NCI-H1417 treated with DMSO at 0.1 percent for 48 hours (cell line): Measurements from ENCODE around the gene TALDO1.
"Not testable (repeated sequence)": the region's sequence is repeated elsewhere in the genome, so short reads cannot be mapped to it uniquely, and the experiment has no call there.

ENCODE experiments used
- DNase-seq: peaks from one replicate; lab custom pipeline; 2025; lab: John Stamatoyannopoulos, UW

Gene TALDO1

DNA sequence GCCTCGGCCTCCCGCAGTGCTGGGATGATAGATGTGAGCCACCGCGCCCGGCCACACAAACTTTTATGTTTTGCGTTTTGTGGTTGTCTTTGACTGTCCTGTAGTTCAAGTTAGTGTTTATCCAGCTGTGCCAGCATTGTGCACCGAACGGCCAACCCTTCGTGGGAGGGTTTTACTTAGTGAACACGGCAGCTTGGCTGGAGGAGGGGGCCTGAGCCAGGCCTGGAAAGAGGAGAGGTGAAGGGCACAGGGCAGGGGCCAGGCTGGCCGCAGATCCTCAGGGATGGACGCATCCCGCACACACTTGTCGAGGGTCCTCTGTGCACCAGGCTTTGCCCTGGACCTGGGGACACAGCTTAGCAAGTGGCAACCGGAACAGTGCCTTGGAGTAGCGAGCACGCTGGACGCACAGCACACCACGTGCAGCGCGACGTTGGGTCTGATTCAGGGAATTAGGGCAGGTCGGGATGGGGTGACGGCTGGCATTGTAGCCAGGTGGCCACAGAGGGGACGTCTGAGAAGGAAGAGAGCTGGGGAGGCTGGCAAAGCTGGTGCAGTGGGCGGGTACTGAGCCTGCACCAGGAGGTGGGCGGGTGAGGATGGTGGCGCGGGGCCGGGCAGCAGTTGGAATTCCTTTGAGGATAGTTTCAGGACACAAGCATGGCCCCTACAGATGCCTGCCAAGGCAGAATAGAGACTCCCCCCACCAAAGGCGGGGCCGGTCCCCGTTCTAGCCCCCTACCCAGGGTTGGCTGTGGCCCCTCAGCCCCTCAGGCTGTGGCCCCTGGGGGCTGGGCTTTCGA is 27.8 kb upstream of the TALDO1 start:
- no peak for DNase-seq

- no peak for DNase-seq
Measured at GRCh38 chr11:720017-720641, 27.1 kb upstream of the TALDO1 start.

GRCh38 chr11:720642-721246 is 26.5 kb upstream of the TALDO1 start:
- no peak for DNase-seq

DNA sequence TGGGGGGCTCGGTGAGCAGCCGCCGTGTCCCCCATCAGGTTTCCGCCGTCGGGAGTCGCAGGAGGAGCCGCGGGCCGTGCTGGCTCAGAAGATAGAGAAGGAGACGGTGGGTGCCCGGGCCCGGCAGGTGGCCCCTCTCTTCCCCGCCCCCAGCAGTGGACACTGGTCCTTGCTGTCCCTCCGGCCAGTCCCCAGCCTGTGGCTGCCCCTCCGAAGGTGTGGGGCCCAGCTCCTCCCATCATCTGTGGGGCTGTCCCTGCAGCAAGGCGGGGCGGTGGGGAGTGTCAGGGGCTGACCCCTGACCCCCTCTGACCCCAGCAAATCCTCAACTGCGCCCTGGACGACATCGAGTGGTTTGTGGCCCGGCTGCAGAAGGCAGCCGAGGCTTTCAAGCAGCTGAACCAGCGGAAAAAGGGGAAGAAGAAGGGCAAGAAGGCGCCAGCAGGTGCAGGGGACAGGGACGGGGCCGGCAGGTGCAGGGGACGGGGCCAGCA is 26.0 kb upstream of the TALDO1 start:
- no peak for DNase-seq

DNA sequence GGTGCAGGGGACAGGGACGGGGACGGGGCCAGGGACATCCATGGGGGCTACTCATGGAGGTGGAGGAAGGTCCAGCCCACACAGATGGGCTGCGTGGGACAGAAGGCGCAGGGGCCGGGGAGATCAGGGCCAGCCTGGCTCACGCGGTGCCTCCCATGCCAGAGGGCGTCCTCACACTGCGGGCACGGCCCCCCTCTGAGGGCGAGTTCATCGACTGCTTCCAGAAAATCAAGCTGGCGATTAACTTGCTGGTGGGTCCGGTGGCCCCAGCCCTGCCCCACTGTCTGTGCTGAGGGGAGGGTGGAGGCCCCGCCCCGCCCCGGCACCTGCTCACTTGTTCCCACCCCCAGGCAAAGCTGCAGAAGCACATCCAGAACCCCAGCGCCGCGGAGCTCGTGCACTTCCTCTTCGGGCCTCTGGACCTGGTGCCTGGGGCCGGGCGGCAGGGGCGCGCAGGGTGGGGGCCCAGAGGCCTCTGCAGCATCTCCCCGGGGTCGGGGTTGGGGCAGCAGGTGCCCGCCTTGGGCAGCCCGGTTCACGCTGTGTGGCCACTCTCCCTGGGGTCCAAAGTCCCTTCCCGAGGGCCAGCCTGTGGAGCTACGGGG is 25.4 kb upstream of the TALDO1 start:
- no peak for DNase-seq

- DNase-seq = no peak
Measured at GRCh38 chr11:722346-722811, 24.9 kb upstream of the TALDO1 start.

GRCh38 chr11:723120-723883 is 24.0 kb upstream of the TALDO1 start:
- no peak for DNase-seq

GRCh38 chr11:724049-724777 is 23.1 kb upstream of the TALDO1 start:
- no peak for DNase-seq

GRCh38 chr11:724778-725386 is 22.4 kb upstream of the TALDO1 start:
- no peak for DNase-seq

- DNase-seq = no peak
Measured at GRCh38 chr11:725624-726202, 21.6 kb upstream of the TALDO1 start.

GRCh38 chr11:726278-727220 is 20.7 kb upstream of the TALDO1 start:
- DNase-seq = no peak

- no peak for DNase-seq
Measured at GRCh38 chr11:727281-727701, 20.0 kb upstream of the TALDO1 start.

DNA sequence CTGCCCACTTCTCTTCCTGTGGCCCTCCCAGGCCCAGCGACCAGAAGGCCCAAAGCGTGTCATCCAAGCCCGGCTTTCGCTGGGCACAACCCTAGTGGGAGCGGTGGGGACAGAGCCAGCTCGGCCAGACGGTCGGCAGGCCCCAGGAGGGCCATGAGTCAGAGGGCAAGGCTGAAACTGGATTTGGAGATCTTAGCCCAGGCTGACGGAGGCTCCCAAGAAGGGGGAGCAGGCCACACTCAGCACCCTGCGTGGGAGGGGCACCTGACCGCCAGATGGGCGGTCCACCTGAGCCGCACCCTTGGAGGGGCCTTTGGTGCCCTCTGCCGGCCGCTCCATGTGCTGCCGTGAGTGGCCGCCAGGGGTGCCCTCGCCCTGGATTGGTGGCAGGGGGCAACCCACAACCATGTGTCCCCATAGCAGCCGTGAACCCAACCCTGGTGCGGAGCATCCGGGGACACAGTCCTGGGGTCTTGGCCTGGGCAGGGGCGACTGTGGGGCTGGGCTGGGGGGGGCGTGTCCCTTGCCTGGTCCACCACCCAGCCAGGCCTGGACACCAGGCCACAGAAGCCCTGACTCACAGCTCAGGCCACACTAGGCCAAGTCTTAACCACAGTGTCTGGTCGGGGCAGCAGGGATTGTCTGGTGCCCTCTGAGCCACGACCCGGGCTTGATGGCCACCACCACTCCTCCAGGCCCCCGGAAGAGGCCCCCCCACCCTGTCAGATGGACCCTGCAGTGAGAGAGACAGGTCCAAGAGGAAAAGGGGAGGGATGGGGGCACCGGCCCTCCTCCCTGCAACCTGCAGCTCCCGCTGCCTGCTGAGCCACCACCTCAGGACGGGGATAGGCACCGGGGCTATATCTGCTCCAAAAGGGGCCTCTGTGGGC is 19.2 kb upstream of the TALDO1 start:
- DNase-seq = no peak

DNA sequence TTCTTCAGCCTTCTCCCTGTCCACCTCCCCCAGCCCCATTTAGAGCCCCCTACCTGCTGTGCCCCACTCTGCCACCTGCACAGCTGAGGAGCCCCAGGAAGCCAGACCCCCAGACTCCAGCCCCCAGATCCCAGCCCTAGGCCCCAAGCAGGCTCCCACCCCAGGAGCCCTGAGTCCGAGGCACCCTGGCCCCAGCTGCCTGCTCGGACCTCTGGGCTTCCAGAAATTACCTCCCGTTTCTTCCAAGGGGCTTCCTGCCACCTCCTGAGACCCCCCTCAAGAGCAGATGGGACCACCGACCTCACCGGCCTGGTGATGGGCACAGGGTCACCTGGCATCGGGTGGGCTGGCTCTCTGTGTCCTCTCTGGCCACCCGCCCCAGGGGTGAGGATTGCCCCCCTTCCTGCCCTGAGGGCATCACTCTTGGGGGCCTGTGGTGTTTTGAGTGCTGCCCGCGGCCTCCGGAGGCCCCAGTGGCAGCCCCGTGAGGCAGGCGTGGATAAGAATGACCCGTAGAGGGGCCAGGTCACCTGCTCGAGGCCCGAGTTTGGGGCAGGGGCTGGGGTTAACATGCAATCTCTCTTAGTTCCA is 18.3 kb upstream of the TALDO1 start:
- no peak for DNase-seq

DNA sequence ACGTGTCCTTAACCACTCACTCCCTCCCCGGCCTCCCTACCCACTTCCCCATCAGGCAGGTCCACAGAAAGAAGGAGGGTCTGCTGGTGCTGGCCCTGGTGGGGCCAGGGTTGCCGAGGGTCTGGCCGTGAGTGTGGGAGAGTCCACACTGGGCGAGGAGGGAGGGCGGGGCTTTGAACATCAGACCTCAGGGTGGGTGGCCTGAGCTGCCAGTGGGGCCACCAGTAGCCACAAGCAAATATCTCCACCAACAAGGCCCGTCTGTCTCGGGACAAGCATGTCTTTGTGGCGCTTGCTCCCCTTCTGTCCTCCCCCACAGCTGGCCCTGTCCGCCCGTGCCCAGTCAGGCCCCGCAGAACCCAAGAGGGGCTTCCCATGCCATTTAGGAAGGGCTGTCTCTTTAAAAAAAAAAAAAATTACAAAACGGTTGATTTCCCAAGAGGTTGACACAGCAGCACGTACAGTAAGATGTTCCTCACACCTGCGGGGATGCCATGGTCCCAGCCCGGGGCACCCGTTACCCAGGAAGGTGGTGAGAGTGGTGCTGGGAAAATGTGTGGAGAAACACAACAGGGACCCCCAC is 17.7 kb upstream of the TALDO1 start:
- DNase-seq = no peak

DNA sequence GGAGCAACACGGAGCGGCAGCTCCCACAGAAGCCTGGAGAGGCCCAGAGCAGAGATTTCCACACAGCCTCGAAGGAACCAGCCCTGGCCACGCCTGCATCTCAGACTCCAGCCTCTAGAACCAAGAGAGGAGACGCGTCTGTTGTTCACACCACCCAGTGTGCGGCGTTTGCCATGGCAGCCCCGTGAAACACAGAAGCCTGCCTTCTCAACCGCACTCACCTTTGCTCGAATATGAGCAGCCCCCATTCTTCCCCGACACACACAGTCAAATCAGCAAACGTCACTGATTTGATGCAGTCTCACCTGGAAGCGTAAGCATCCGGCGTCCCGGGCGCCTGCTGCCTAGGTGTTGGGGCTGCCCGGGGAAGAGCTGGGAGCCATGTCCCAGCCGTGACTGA is 14.2 kb upstream of the TALDO1 start:
- DNase-seq = no peak

DNA sequence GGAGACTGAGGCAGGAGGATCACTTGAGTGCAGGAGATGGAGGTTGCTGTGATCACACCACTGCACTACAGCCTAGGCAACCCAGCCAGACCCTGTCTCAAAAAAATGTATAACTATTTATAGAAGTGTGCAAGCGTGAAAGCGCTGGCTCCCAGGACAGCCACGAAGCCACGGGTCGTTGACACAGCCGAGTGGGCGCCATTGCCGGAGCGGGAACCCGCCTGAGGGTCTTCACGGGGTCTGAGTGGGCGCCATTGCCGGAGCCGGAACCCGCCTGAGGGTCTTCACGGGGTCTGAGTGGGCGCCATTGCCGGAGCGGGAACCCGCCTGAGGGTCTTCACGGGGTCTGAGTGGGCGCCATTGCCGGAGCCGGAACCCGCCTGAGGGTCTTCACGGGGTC is 12.7 kb upstream of the TALDO1 start:
- DNase-seq = not testable (repeated sequence)
